Liver (tissue), 9 donors: ENCODE results near the gene IQGAP2. TPM values are rescaled to one million over a fixed set of nuclear protein-coding genes. Genes with fewer than 3 reads are reported as not detected.

ENCODE experiments used
- DNase-seq: peaks from one replicate; pipeline ENCODE4 v3.0.0-alpha.2; 2017; ENCODE audit warnings: low spot score
- H3K27ac ChIP-seq, 2 donors: one replicate each; pipeline ENCODE4 v1.7.0; 2013; ENCODE audit warnings: inconsistent platforms in 2 of 2, low read length in 2 of 2, control low read depth in 1 of 2, low read depth in 1 of 2, mild to moderate bottlenecking in 1 of 2
- H3K27me3 ChIP-seq, 4 donors: one replicate each; pipeline versions ENCODE4 v1.6.1 to v1.7.0; 2013; ENCODE audit warnings: low read length in 3 of 4, inconsistent platforms in 1 of 4, mild to moderate bottlenecking in 1 of 4, moderate library complexity in 1 of 4; ENCODE audit not compliant: control insufficient read depth in 4 of 4, insufficient read depth in 4 of 4
- H3K36me3 ChIP-seq, 4 donors: one replicate each; pipeline versions ENCODE4 v1.6.1 to v1.7.0; 2013; ENCODE audit warnings: low read length in 3 of 4, mild to moderate bottlenecking in 3 of 4, low read depth in 1 of 4, moderate library complexity in 1 of 4; ENCODE audit not compliant: control insufficient read depth in 4 of 4, insufficient read depth in 3 of 4
- H3K4me1 ChIP-seq, 4 donors: one replicate each; pipeline versions ENCODE4 v1.6.1 to v1.7.0; 2013; ENCODE audit warnings: low read length in 3 of 4, mild to moderate bottlenecking in 3 of 4, moderate library complexity in 1 of 4; ENCODE audit not compliant: control insufficient read depth in 4 of 4, insufficient read depth in 4 of 4
- H3K4me3 ChIP-seq, 3 donors: one replicate each; pipeline versions ENCODE4 v1.6.1 to v1.7.0; 2013; ENCODE audit warnings: low read length in 3 of 3, control low read depth in 1 of 3, low read depth in 1 of 3, mild to moderate bottlenecking in 1 of 3
- H3K9ac ChIP-seq, 2 donors: one replicate each; pipeline ENCODE4 v1.7.0; 2013; ENCODE audit warnings: low read length in 2 of 2, mild to moderate bottlenecking in 2 of 2, moderate library complexity in 2 of 2, control low read depth in 1 of 2, low read depth in 1 of 2
- H3K9me3 ChIP-seq, 4 donors: one replicate each; pipeline versions ENCODE4 v1.6.1 to v1.7.0; 2013; ENCODE audit warnings: low read length in 3 of 4; ENCODE audit not compliant: control insufficient read depth in 4 of 4
- ATF3 ChIP-seq: IDR thresholded peaks from 2 replicates; pipeline ENCODE4 v1.6.1; 2016; ENCODE audit warnings: antibody characterized with exemption
- CTCF ChIP-seq: fragments of 150-350 bp; IDR thresholded peaks from 2 replicates; pipeline ENCODE4 v1.5.1; 2017; ENCODE audit warnings: improper control_type of control experiment, low read depth, low read length; ENCODE audit not compliant: missing input control
- EGR1 ChIP-seq, 2 donors: IDR thresholded peaks; 2 replicates each; pipeline ENCODE4 v1.6.1; 2016 to 2018; ENCODE audit warnings: antibody characterized with exemption in 2 of 2, low read depth in 2 of 2
- FOXA1 ChIP-seq: IDR thresholded peaks from 2 replicates; pipeline ENCODE4 v1.6.1; 2016; ENCODE audit warnings: antibody characterized with exemption
- FOXA2 ChIP-seq: IDR thresholded peaks from 2 replicates; pipeline ENCODE4 v1.6.1; 2016; ENCODE audit warnings: antibody characterized with exemption
- GABPA ChIP-seq, 2 donors: IDR thresholded peaks in 1 of 2; conservative IDR thresholded peaks in 1 of 2; 2 replicates each; pipeline ENCODE4 v1.6.1; 2016; ENCODE audit warnings: antibody characterized with exemption in 2 of 2, mild to moderate bottlenecking in 1 of 2, moderate library complexity in 1 of 2
- HNF4A ChIP-seq, 2 donors: conservative IDR thresholded peaks; 2 replicates each; pipeline ENCODE4 v1.6.1; 2016; ENCODE audit warnings: antibody characterized with exemption in 2 of 2, mild to moderate bottlenecking in 2 of 2
- HNF4G ChIP-seq: IDR thresholded peaks from 2 replicates; pipeline ENCODE4 v1.6.1; 2016; ENCODE audit warnings: antibody characterized with exemption
- JUND ChIP-seq, 2 donors: IDR thresholded peaks; 2 replicates each; pipeline ENCODE4 v1.6.1; 2016; ENCODE audit warnings: antibody characterized with exemption in 2 of 2
- MAX ChIP-seq: IDR thresholded peaks from 2 replicates; pipeline ENCODE4 v1.6.1; 2016; ENCODE audit warnings: antibody characterized with exemption
- NR2F2 ChIP-seq: IDR thresholded peaks from 2 replicates; pipeline ENCODE4 v1.6.1; 2016; ENCODE audit warnings: antibody characterized with exemption
- RAD21 ChIP-seq, 2 donors: IDR thresholded peaks; 2 replicates each; pipeline ENCODE4 v1.6.1; 2016; ENCODE audit warnings: antibody characterized with exemption in 2 of 2, mild to moderate bottlenecking in 2 of 2
- REST ChIP-seq: IDR thresholded peaks from 2 replicates; pipeline ENCODE4 v1.6.1; 2016; ENCODE audit warnings: antibody characterized with exemption, mild to moderate bottlenecking
- RXRA ChIP-seq, 2 donors: IDR thresholded peaks; 2 replicates each; pipeline ENCODE4 v1.6.1; 2017 to 2018; ENCODE audit warnings: antibody characterized with exemption in 2 of 2, mild to moderate bottlenecking in 1 of 2
- SP1 ChIP-seq: IDR thresholded peaks from 2 replicates; pipeline ENCODE4 v1.6.1; 2018; ENCODE audit warnings: antibody characterized with exemption, mild to moderate bottlenecking
- YY1 ChIP-seq: IDR thresholded peaks from 2 replicates; pipeline ENCODE4 v1.6.1; 2016; ENCODE audit warnings: antibody characterized with exemption, mild to moderate bottlenecking
- ZBTB33 ChIP-seq: IDR thresholded peaks from 2 replicates; pipeline ENCODE4 v1.6.1; 2016; ENCODE audit warnings: antibody characterized with exemption
- WGBS: extraction: QIAGEN DNeasy Blood & Tissue Kit; methylation state at CpG from one replicate; pipeline ENCODE4 v1.1.7; 2013; 5-methylcytosine and 5-hydroxymethylcytosine counted together
- polyA plus RNA-seq, 2 donors: library from polyadenylated mRNA; stranded (reverse) in 1 of 2; unstranded in 1 of 2; fragments of 200-250 nt in 1 of 2; fragments of >200 nt in 1 of 2; fragmentation: Nextera tagmentation in 1 of 2; extraction: Ambion mirVana in 1 of 2; gene quantifications; one replicate each; pipeline versions ENCODE4 v1.2.1 to v1.2.3, GENCODE V29; 2013 to 2015
- total RNA-seq, 2 donors: library from RNA; depleted of rRNA; stranded (reverse); fragments of >200 nt; gene quantifications; one replicate each; pipeline ENCODE4 v1.2.3, GENCODE V29; 2014
- donor health status: healthy.
- donor health status: healthy.
- donor health status: healthy.
- donor health status: healthy.
- donor health status: healthy.

Gene IQGAP2
- total and polyA plus RNA-seq, 4 donors: 41.5 to 205 (median 102) TPM

- peaks cover 5 to 56% (median 43%) of the 10 kb centered on the region in 4 donors for H3K36me3 ChIP-seq
- no peak overlapping the region for H3K4me3 ChIP-seq
- H3K27ac ChIP-seq: no peak overlapping the region
- H3K27me3 ChIP-seq: no peaks in the 10 kb centered on the region
- no peaks in the 10 kb centered on the region for H3K4me1 ChIP-seq
- H3K9ac ChIP-seq: no peak overlapping the region
- TF ChIP-seq RXRA (IDR thresholded peaks at IDR 0.05) (no peak), NR2F2 (no peak), HNF4A (conservative IDR thresholded peaks at IDR 0.05) (no peak), SP1 (no peak), YY1 (no peak), RAD21 (IDR thresholded peaks at IDR 0.05) (no peak), ATF3 (no peak), MAX (no peak), FOXA1 (no peak), EGR1 (IDR thresholded peaks at IDR 0.05; ENCODE audit: low read depth in 2 of 2) (no peak), CTCF (no peak), ZBTB33 (no peak), REST (no peak), HNF4G (no peak), GABPA (IDR thresholded peaks at IDR 0.05 in 1 of 2, conservative IDR thresholded peaks at IDR 0.05 in 1 of 2) (no peak), JUND (IDR thresholded peaks at IDR 0.05) (no peak), FOXA2 (no peak)
- no peak for DNase-seq
- H3K9me3 ChIP-seq: no peaks in the 10 kb centered on the region
- 96% methylated on average over 1 of the region's 1 CpG for WGBS
Observed at GRCh38 chr5:76675364-76675763, 272.3 kb downstream of the IQGAP2 start.
